ENCODE data around the gene RECK. TPM values are rescaled to one million over a fixed set of nuclear protein-coding genes. Genes with fewer than 3 reads are reported as not detected.
A peak's percentile ranks its signal among the peaks of the same experiment; 100 is the strongest.

RECK gene
- total RNA-seq, 1 experiment from 2014 or later, result 10.3 TPM

DNA sequence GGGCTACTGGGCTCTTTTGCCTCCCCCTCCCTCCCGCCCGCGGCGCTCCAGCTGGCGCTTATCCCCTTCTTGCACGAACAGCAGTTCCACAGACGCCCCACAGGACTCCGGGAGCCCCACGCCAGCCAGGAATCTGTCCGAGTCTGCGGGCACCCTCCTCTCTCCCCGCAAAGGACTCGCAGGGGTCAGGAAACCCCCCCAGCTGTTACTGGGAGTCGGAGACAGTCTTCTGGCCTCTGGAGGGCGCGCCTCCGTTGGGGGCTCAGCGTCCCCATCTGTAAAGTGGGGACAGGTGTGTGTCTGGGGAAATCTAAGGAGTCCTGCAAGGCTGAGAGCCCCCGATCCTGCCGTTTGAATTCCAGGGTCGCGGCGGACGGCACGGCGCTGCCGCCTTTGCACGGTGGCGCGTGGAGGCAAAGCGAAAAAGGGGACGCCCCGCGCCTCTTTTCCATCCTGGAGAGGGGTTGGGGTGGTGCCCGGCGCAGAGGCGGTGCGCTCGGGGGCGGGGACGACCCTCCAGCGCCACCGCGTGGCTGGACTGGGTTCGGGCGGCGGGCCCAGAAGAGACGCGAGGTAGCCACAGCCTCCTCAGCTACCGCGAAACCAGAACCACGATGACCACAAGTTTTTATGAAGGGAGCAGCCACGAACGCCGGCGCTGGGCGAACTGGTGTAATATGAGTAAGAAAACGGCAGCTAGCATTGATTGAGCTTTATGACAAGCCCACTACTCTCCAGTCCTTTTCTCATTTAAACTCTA, 129.6 kb downstream of the RECK start:
- Histone ChIP-seq H3K14ac (ENCODE audit: insufficient read depth, low read length) (no peak overlapping the region), H4K20me1 (ENCODE audit: control insufficient read depth, insufficient read depth, insufficient read length) (no peaks in the 10 kb centered on the region), H3K56ac (ENCODE audit: insufficient read length, low read depth, low read length) (no peak overlapping the region), H2BK120ac (ENCODE audit: low read depth, low read length, poor library complexity, severe bottlenecking) (no peak overlapping the region), H3K27ac (ENCODE audit: insufficient read length, low read depth, low read length) (no peak overlapping the region), H4K5ac (ENCODE audit: insufficient read length, low read depth, low read length) (no peak overlapping the region), H3K4ac (ENCODE audit: low read depth, low read length) (no peak overlapping the region), H2BK12ac (ENCODE audit: insufficient read length, low read depth, low read length) (no peak overlapping the region), H3K4me2 (ENCODE audit: insufficient read depth, insufficient read length, low read length) (peak overlapping the region; percentile 28), H3K79me2 (ENCODE audit: insufficient read depth, low read length) (no peaks in the 10 kb centered on the region), H4K91ac (ENCODE audit: insufficient read length, low read depth, low read length) (no peak overlapping the region), H3K18ac (ENCODE audit: insufficient read length, low read depth, low read length) (no peak overlapping the region), H3K4me1 (ENCODE audit: insufficient read depth, low read length) (peaks cover 10% of the 10 kb centered on the region), H2BK5ac (ENCODE audit: insufficient read length, low read length) (no peak overlapping the region), H3T11ph (ENCODE audit: low read length) (no peak overlapping the region), H3K27me3 (ENCODE audit: insufficient read depth, low read length) (no peaks in the 10 kb centered on the region), H3K23me2 (ENCODE audit: insufficient read length, low read depth, low read length, poor library complexity, severe bottlenecking) (no peaks in the 10 kb centered on the region), H3K23ac (ENCODE audit: insufficient read length, low read depth, low read length) (no peak overlapping the region), H2AK5ac (ENCODE audit: insufficient read length, low read length) (no peak overlapping the region), H2BK15ac (ENCODE audit: low read depth, low read length) (no peak overlapping the region; the same call in 1 of the 2 replicates), H2BK20ac (ENCODE audit: low read depth, low read length, poor library complexity, severe bottlenecking) (no peak overlapping the region), H3K9me3 (ENCODE audit: control insufficient read depth, low read depth, low read length) (no peaks in the 10 kb centered on the region), H3K79me1 (ENCODE audit: insufficient read depth, low read depth, low read length, poor library complexity, severe bottlenecking) (no peaks in the 10 kb centered on the region), H4K8ac (replicated peaks; ENCODE audit: insufficient read length, low read depth, low read length) (no peak overlapping the region), H2AFZ (ENCODE audit: low read length) (no peak overlapping the region), H3K9ac (ENCODE audit: extremely low read depth, insufficient read length, low read length) (no peak overlapping the region)
- Mint-ChIP-seq H3K36me3 (ENCODE audit: insufficient read depth in 1 of 3, low read depth in 3 of 3) (peaks cover 0 to 3% (median 0%) of the 10 kb centered on the region in 3 experiments; a peak in 1 of 7 replicates), H3K4me3 (peak overlapping the region; percentile 64 to 72), H3K27me3 (ENCODE audit: low read depth) (peaks cover 28% of the 10 kb centered on the region), H3K27ac (no peak overlapping the region), H3K9me3 (no peaks in the 10 kb centered on the region; a peak in 1 of 5 replicates), H3K4me1 (peaks cover 32 to 42% of the 10 kb centered on the region in 2 experiments)
- WGBS (ENCODE audit: extremely low coverage, insufficient read length, low lambda C conversion rate), result no CpG with 5 or more reads among the region's 58 CpGs
- TF ChIP-seq, protein P1, sequence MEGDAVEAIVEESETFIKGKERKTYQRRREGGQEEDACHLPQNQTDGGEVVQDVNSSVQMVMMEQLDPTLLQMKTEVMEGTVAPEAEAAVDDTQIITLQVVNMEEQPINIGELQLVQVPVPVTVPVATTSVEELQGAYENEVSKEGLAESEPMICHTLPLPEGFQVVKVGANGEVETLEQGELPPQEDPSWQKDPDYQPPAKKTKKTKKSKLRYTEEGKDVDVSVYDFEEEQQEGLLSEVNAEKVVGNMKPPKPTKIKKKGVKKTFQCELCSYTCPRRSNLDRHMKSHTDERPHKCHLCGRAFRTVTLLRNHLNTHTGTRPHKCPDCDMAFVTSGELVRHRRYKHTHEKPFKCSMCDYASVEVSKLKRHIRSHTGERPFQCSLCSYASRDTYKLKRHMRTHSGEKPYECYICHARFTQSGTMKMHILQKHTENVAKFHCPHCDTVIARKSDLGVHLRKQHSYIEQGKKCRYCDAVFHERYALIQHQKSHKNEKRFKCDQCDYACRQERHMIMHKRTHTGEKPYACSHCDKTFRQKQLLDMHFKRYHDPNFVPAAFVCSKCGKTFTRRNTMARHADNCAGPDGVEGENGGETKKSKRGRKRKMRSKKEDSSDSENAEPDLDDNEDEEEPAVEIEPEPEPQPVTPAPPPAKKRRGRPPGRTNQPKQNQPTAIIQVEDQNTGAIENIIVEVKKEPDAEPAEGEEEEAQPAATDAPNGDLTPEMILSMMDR (conservative IDR thresholded peaks at IDR 0.05), result peak; percentile 98
- peak; percentile 89 for DNase-seq

Data from H9 (cell line).